NCI-H2029 treated with DMSO at 0.1 percent for 48 hours (cell line): ENCODE results near the gene BLVRA.
A peak's percentile ranks its signal among the peaks of the same experiment; 100 is the strongest.
"Not testable (repeated sequence)": the region's sequence is repeated elsewhere in the genome, so short reads cannot be mapped to it uniquely, and the experiment has no call there.

Source experiments
- DNase-seq: peaks from one replicate; lab custom pipeline; 2025; lab: John Stamatoyannopoulos, UW

BLVRA gene

DNA sequence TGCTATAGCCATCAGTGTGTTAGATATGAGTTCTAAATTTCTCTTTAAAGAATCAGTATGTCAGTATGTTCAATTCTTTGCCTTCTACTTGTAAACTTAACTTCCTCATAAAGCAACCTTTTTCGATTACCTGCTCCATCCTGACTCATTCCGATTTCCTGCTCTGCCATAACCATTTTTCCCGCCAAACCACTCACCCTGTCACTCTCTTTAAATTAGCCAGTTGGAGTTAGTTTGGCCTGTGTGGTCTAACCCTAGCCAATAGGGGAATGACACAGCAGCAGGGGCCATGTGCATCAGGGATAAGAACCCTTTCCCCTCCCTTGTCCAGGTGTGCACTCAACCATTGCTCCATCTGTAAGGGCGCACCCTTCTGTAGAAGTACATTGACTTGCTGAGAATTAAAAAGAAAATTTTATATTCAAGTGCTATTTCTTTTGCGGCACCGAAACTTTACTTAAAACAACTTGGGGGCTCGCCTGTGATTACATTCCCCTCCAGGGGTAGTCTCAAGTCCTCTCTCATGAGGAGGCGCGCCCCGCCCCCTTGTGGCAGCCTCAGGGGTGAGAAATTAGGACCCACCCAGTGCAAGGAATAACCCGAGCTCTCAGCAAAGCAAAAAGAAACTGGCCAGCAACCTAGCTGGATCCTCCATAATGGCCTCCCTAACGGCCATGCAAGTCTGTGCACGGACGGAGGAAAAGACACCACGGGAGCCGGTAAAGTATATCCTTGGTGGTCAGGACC is 51.9 kb downstream of the BLVRA start:
- DNase-seq: not testable (repeated sequence)

GRCh38 chr7:43815373-43815772 is 56.9 kb downstream of the BLVRA start:
- DNase-seq: no peak

GRCh38 chr7:43816046-43816797 is 57.7 kb downstream of the BLVRA start:
- not testable (repeated sequence) for DNase-seq

DNA sequence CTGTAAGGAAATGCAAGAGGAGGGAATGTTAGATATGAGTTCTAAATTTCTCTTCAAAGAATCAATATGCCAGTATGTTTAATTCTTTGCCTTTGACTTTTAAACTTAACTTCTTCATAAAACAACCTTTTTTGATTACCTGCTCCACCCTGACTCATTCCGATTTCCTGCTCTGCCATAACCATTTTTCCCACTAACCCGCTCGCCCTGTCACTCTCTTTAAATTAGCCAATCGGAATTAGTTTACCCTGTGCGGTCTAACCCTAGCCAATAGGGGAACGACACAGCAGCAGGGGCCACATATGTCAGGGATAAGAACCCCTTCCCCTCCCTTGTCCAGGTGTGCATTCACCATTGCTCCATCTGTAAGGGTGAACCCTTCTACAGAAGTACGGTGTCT is 64.9 kb downstream of the BLVRA start:
- DNase-seq: not testable (repeated sequence)

DNA sequence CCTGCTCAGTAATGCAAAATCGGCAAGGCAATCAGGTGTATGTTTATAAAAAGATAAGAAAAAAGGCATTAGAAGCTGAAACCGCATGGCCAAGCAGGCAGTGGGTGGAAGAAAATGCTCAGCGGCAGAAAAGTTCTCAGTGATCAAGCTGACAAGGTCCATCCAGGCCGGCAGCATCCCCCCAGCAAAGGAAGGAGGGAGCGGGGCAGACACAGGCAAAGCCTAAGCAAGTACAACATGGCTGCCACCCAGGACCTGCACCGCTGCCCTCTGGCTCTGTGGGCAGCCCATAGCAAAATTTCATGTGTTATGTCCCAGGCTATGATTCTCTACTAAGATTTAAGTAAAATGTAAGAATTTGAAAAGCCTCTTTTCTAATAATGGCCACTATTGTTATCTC is 65.5 kb downstream of the BLVRA start:
- no peak for DNase-seq

GRCh38 chr7:43824513-43824912 is 66.0 kb downstream of the BLVRA start:
- not testable (repeated sequence) for DNase-seq

GRCh38 chr7:43824963-43825362 is 66.5 kb downstream of the BLVRA start:
- DNase-seq: no peak

DNA sequence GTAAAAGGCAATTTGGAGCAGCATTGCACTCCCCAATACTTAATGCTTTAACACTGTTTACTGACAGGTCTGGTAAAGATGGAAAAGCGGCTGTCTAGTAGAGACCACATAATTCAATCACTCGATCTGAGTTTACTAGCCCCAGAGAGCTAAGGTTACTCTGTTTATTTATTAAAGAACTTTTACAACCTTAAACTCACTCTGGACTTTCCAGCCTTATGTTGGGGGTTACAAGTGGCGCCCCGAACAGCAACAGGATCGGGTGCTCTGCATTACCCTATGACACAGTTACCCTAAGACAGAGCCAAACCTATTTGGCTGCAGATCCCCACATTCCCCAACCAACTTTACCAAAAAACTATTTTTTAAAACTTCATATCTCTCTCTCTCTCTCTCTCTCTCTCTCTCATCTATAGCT is 66.9 kb downstream of the BLVRA start:
- no peak for DNase-seq

DNA sequence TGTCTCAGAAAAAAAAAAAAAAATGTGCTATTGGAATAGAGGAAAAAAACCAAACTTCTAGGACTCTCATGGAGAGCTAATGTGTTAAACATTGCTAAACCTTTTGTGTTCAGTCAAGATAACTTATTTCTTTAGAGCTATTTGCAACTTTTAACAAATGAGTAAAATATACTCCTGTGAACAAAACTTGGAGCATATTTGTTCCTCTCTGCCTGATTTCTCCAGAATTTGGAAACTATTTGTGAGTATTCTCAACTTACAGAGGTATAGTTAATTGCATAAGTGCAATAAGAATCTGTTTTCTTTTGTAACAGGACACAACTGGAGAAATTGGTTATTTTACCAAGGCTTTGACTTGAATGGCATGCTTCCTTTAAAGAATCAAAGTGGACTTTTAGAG is 72.4 kb downstream of the BLVRA start:
- DNase-seq: not testable (repeated sequence)

DNA sequence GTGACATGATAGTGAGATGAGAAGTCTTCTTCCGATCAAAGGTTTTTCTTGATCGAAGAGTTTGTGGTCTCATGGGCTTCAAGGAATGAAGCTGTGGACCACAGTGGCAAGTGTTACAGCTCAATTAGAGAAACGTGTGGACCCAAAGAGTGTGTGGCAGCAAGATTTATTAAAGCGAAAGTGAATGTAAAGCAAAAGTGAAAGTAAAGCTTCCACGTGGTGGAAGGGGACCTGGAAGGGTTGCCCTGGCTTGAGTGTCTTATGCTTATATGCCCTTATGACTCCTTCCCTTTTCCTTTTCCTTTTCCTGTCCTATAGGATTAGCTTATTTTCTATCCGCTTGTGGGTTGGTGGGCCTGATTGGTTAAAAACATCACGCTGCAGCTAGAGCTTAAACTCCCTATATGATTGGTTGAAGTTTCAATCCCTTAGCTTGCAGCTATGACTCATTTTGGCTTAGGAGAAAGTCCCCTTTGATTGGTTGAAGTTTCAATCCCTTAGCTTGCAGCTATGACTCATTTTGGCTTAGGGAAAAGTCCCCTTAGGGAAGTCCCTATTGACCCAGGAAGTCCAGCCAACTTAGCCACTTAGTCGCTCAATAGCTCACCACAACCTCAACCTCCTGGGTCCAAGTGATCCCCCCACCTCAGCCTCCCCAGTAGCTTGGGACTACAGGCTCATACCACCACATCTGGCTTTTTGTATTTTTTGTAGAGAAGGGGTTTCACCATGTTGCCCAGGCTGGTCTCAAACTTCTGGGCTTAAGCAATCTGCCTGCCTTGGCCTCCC is 76.2 kb downstream of the BLVRA start:
- peak; percentile 63 for DNase-seq

GRCh38 chr7:43838201-43838658 is 79.8 kb downstream of the BLVRA start:
- DNase-seq: no peak

DNA sequence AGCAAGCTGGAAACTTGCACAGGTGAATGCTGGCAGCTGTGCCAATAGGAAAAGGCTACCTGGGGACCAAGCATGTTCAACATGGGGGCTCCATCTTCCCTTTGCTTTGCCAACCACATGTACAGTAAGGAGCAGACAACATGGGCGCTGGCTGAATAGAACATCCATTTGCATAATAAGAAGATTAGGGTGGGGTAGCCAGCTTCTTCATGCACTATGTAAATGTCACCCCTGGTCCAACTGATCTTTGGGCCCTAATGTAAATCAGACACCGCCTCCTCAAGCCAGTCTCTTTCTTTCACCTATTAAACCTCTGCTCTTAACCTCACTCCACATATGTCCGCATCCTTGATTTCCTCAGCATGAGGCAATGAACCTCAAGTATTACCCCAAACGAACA is 84.8 kb downstream of the BLVRA start:
- no peak for DNase-seq

DNA sequence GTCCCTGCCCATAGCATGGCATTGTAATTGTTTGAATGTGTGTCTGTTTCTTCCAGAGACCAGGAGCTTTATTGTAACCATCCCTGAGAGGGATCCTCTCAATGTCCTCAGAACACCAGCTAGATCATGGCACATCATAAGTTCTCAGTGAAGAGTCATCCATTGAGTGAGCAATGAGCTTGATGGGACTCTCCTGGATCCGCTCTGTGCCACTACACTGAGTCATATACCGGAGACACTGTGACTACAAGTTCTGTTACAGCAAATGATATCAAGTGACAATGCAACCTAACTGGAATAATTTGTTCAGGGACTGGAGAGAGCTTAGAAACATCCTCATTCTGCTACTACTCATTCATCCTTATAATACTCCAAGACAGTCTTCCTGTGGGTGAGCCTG is 85.8 kb downstream of the BLVRA start:
- DNase-seq: no peak

DNA sequence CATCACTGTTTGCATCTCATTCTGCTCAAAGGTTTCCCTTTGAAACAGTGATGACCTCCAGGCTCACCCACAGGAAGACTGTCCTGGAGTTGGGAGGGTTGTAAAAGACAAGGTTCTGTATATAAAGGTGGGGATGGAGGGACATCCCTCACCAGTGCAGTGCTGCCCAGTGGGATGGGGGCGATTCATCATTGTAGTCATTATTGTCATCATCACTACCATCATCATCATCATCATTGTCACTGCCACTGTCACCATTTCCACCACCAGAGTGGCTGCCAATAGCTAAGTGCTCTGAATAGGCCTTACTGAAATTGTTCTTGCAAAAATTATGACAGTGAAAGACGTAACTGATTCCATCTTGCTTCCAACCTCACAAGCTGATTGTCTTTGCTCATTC is 86.2 kb downstream of the BLVRA start:
- no peak for DNase-seq

DNA sequence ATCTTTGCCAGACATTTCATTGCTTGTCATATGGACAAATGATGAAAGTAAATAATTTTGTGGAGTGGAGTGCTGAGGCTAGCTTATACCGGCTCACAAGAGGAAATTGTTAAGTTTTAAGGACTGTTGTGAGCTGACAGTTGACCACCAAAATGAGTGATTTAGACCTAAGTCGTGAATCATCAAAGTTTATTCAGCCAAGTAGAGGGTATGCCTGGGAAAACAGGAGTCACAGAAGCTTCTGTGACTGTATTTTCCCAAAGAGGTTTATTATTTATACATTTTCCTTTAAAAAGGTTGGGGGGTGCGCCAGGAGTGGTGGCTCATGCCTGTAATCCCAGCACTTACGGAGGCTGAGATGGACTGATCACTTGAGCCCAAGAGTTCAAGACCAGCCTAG is 89.0 kb downstream of the BLVRA start:
- DNase-seq: no peak

DNA sequence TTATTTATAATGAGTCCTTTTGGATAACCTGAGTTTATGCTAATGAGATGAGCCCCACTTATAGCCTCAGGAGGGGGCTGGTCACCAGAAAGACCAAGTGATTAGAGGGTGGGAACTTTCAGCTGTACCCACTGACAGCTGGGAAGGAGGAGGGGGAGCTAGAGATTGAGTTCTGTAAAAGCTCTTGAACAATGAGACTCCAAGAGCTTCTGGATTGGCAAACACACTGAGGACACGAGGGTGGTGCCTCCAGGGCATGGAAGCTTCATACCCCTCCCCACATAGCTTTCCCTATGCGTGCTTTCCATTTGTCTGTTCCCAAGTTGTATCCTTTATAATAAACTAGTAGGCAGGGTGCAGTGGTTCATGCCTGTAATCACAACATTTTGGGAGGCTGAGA is 90.6 kb downstream of the BLVRA start:
- DNase-seq: no peak

- DNase-seq: no peak
Measured at GRCh38 chr7:43850348-43851116, 92.1 kb downstream of the BLVRA start.

DNA sequence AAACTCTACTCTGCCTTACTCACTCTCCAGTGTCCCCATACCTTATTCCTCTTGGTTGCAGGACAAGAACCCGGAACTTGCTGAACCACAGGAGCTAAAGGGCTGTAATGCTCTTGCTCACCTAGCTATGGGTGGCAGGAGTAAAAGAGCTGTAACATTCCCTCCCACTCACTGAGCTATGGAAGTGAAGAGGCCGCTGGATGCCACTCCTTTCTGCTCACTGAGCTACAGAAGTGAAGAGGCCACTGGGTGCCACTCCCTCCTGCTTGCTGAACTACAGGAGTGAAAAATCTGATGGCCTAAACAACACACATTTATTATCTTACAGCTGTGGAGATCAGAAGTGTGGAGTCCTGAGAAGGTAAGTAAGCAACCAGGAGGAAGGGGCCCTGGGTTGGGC is 93.3 kb downstream of the BLVRA start:
- no peak for DNase-seq

GRCh38 chr7:43855176-43855575 is 96.7 kb downstream of the BLVRA start:
- DNase-seq: no peak

DNA sequence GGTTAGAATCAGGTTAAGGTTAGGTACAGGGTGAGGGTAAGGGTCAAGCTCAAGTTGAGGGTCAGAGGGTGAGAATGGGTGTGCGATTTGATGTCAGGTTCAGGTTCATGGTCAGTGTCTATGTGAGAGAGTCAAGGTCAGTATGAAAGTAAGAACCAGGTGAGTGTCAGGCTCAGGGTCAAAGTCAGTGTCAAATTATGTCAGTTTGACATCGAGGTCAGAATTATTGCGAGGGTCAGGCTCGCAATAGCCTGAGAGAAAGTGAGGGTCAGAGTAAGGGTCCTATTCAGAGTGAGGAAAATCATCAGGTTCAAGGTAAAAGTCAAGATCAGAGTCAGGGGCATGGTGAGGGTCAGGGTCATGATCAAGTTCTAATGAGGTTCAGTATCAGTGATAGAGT is 97.8 kb downstream of the BLVRA start:
- DNase-seq: no peak
